Colonic mucosa (tissue), 4 donors: ENCODE measurements around the gene JMJD1C. TPM values are rescaled to one million over a fixed set of nuclear protein-coding genes. Genes with fewer than 3 reads are reported as not detected.
"Not testable (repeated sequence)": the region's sequence is repeated elsewhere in the genome, so short reads cannot be mapped to it uniquely, and the experiment has no call there.

ENCODE experiments used
- DNase-seq: peaks from one replicate; pipeline ENCODE4 v3.0.0-alpha.2; 2020
- H3K27ac ChIP-seq: fragments of 200-600 bp; one replicate; pipeline ENCODE4 v1.8.0; 2021
- H3K27me3 ChIP-seq: fragments of 200-600 bp; one replicate; pipeline ENCODE4 v1.8.0; 2021
- H3K36me3 ChIP-seq: fragments of 200-600 bp; one replicate; pipeline ENCODE4 v1.8.0; 2021
- H3K4me1 ChIP-seq: fragments of 200-600 bp; one replicate; pipeline ENCODE4 v1.8.0; 2021; ENCODE audit warnings: mild to moderate bottlenecking
- H3K4me3 ChIP-seq: fragments of 200-600 bp; one replicate; pipeline ENCODE4 v1.8.0; 2021
- H3K9ac ChIP-seq, 2 donors: one replicate each; pipeline ENCODE4 v1.7.0; 2013; ENCODE audit warnings: control low read depth in 2 of 2, low read depth in 2 of 2, low read length in 2 of 2
- H3K9me3 ChIP-seq: fragments of 200-600 bp; one replicate; pipeline ENCODE4 v1.8.0; 2021
- CTCF ChIP-seq: fragments of 200-600 bp; IDR thresholded peaks from one replicate; pipeline ENCODE4 v1.8.0; 2022; ENCODE audit warnings: antibody characterized with exemption, mild to moderate bottlenecking
- intact Hi-C: fragments of 100-400 bp; cut with DNase I; formaldehyde crosslinking; loops from one replicate; pipeline ENCODE4 v1.14.1; 2022
- total RNA-seq, 2 donors: library from RNA; stranded (reverse); fragmentation: NEBNext Ultra II Directional in 1 of 2; extraction: Animal tissue kit (Norgen Biotek cat#: 25700) in 1 of 2; gene quantifications; one replicate each; pipeline ENCODE4 v1.2.1, GENCODE V29; 2021
- donor health status: healthy.
- donor health status: DM: no; HTN: no; CAD: no.
- donor health status: DM: no; HTN: no; CAD: no.

Gene JMJD1C
- total RNA-seq, 2 donors from 2014 or later = 37.7 to 72.2 TPM

- Histone ChIP-seq H3K9ac (no peak overlapping the region), H3K27me3 (no peaks in the 10 kb centered on the region), H3K4me1 (no peaks in the 10 kb centered on the region), H3K4me3 (no peak overlapping the region), H3K27ac (no peak overlapping the region), H3K36me3 (no peaks in the 10 kb centered on the region), H3K9me3 (no peaks in the 10 kb centered on the region)
- intact Hi-C loops = no loop called here
- no peak for TF ChIP-seq CTCF
- no peak for DNase-seq
Measured at GRCh38 chr10:63384675-63385074, 81.1 kb downstream of the JMJD1C start.

GRCh38 chr10:63384001-63384400, 81.8 kb downstream of the JMJD1C start:
- intact Hi-C loops = no loop called here
- no peaks in the 10 kb centered on the region for H3K27me3 ChIP-seq

GRCh38 chr10:63383141-63383540, 82.6 kb downstream of the JMJD1C start:
- H3K36me3 ChIP-seq = no peaks in the 10 kb centered on the region
- H3K27me3 ChIP-seq = no peaks in the 10 kb centered on the region
- intact Hi-C loops = no loop called here
- no peak overlapping the region for H3K9ac ChIP-seq
- no peaks in the 10 kb centered on the region for H3K4me1 ChIP-seq
- no peak for TF ChIP-seq CTCF
- H3K27ac ChIP-seq = no peak overlapping the region
- H3K4me3 ChIP-seq = no peak overlapping the region
- DNase-seq = no peak
- no peaks in the 10 kb centered on the region for H3K9me3 ChIP-seq

More at GRCh38 chr10:63384001-63384400, 81.8 kb downstream of the JMJD1C start:
- no peaks in the 10 kb centered on the region for H3K36me3 ChIP-seq
- no peak for DNase-seq
- no peaks in the 10 kb centered on the region for H3K4me1 ChIP-seq
- no peaks in the 10 kb centered on the region for H3K9me3 ChIP-seq
- H3K4me3 ChIP-seq = no peak overlapping the region
- TF ChIP-seq CTCF = no peak
- H3K9ac ChIP-seq = no peak overlapping the region
- no peak overlapping the region for H3K27ac ChIP-seq

- H3K9ac ChIP-seq = no peak overlapping the region
- no peaks in the 10 kb centered on the region for H3K9me3 ChIP-seq
- no peak overlapping the region for H3K4me3 ChIP-seq
- no peaks in the 10 kb centered on the region for H3K4me1 ChIP-seq
- H3K36me3 ChIP-seq = no peaks in the 10 kb centered on the region
- TF ChIP-seq CTCF = no peak
- intact Hi-C loops = no loop called here
- H3K27ac ChIP-seq = no peak overlapping the region
- no peaks in the 10 kb centered on the region for H3K27me3 ChIP-seq
- DNase-seq = no peak
Measured at GRCh38 chr10:63382066-63382465, 83.7 kb downstream of the JMJD1C start.

- H3K27me3 ChIP-seq, H3K27ac ChIP-seq, H3K4me3 ChIP-seq, H3K4me1 ChIP-seq, intact Hi-C loops, DNase-seq, H3K36me3 ChIP-seq, H3K9me3 ChIP-seq, H3K9ac ChIP-seq: not testable (repeated sequence)
Measured at GRCh38 chr10:63377305-63377661, 88.5 kb downstream of the JMJD1C start.

- no peak for TF ChIP-seq CTCF
- no peak overlapping the region for H3K27ac ChIP-seq
Measured at GRCh38 chr10:63376560-63377304, 89.0 kb downstream of the JMJD1C start.

More at GRCh38 chr10:63376560-63377304, 89.0 kb downstream of the JMJD1C start:
- Histone ChIP-seq H3K4me3 (no peak overlapping the region), H3K36me3 (no peaks in the 10 kb centered on the region), H3K9ac (no peak overlapping the region), H3K9me3 (no peaks in the 10 kb centered on the region), H3K27me3 (no peaks in the 10 kb centered on the region), H3K4me1 (no peaks in the 10 kb centered on the region)
- intact Hi-C loops = no loop called here
- DNase-seq = no peak
